HG03280 (cell line): ENCODE results near the gene UACA.
"Not testable (repeated sequence)": the region's sequence is repeated elsewhere in the genome, so short reads cannot be mapped to it uniquely, and the experiment has no call there.

Experiments
- ATAC-seq: cut with Tn5 transposase; IDR thresholded peaks from one replicate; pipeline ENCODE4 v1.9.1; 2021; ENCODE audit warnings: mild to moderate bottlenecking, moderate library complexity; ENCODE audit not compliant: unreplicated experiment

Gene UACA

DNA sequence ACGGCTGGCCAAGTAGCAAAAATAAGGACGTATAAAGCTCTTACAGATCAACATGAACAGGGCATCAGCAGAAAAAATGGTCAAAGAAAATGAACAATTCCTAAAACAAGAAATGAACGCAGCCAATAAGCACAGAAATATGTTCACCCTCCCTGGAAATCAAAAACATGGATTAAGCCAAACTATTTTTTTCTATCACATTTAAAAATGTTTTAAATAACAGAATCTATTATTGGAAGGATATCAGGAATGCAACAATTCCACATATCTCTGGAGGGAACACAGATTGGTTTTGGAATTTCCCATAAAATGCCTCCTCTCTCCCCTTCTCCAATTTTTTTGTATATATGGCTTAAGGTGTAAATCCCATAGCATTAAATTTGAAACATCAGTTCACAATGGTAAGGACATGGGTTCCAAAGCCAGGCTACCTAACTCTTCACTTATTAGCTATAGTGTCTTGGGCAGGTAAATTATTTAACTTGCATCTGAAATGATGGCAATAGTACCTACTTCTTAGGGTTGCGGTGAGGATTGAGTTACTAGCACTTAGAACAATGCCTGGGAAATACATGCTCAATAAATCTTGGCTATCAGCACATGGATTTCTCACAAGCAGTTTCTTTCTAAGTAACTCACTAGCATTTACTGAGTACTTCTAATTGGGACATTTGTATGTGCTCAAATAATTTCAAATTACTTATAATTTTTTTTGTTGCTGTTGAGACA lies 10.1 kb downstream of the UACA start:
- no peak for ATAC-seq

DNA sequence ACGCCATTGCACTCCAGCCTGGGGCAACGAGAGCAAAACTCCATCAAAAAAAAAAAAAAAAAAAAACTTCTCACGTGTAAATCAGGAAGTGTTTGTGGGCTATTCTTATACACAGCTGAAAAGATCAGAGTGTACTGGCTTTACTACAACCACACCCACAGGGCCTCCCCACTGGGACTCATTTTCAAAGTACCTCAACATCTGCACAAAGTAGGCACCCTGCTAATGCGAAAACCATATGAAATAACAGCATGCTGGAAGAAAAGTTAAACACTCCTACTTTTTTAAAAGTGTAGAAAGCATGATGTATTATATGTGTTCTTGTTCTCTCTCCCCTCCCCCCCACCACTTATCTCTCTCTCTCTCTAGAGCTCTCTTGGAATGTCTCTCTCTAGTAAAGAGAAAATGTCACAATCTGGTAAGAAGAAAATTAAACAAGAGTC lies 11.1 kb downstream of the UACA start:
- no peak for ATAC-seq

GRCh38 chr15:70750203-70750869 lies 13.0 kb downstream of the UACA start:
- ATAC-seq: no peak

DNA sequence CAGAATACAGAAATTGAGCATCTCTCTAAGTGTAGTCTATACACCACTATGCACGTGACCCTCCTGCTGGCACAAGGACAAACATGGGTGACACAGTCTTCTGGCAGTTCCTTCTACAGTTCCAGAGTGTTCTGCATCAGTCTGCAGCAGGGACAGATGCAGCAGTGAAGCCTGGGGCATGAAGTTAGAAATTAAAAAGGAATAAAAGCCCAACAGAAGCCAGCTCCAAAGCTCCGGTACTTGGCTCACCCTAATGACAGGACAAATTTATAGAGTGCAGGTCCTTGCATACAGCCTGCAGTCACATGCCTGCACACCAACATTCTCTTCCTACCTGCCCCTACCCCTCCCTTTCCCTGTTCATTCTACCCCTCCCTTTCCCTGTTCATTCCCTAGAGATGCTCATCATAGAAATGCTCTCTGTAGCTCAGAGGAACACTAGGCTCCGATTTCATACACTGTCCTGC lies 15.0 kb downstream of the UACA start:
- no peak for ATAC-seq

- ATAC-seq: not testable (repeated sequence)
Measured at GRCh38 chr15:70746598-70746997, 16.8 kb downstream of the UACA start.

GRCh38 chr15:70742928-70743327 lies 20.4 kb downstream of the UACA start:
- ATAC-seq: no peak

- no peak for ATAC-seq
Measured at GRCh38 chr15:70741677-70742293, 21.6 kb downstream of the UACA start.

DNA sequence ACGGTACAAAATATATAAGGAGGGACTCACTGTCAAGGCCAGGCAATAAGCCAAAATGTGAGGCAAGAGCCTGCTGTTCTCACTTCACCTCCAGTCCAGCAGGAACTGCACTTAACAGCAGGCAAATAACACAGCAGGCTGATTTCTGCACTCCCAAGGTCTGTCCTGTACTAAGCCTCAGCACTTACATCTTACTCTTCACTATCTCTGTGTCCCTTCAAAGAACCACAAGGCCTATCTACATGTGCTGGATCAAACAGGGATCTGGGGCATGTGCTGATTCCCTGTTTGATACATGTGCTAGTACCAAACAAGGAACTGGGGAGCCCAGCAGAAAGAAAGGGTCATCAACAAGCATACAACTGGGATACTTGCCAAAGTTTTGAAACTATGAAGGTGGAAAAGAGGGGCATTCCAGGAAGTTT lies 22.2 kb downstream of the UACA start:
- ATAC-seq: no peak

- not testable (repeated sequence) for ATAC-seq
Measured at GRCh38 chr15:70735040-70735439, 28.3 kb downstream of the UACA start.

DNA sequence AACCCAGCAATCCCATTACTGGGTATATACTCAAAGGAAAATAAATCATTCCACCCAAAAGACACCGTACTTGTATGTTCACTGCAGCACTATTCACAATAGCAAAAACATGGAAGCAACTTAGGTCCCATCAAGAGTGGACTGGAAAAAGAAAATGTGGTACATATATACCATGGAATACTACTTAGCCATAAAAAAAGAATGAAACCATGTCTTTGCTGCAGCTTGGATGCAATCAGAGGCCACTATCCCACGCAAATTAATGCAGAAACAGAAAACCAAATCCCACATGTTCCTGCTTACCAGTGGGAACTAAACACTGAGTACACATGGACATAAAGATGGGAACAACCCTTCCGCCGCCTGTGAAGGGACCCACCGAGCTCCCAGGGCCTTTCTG lies 34.2 kb downstream of the UACA start:
- ATAC-seq: no peak

DNA sequence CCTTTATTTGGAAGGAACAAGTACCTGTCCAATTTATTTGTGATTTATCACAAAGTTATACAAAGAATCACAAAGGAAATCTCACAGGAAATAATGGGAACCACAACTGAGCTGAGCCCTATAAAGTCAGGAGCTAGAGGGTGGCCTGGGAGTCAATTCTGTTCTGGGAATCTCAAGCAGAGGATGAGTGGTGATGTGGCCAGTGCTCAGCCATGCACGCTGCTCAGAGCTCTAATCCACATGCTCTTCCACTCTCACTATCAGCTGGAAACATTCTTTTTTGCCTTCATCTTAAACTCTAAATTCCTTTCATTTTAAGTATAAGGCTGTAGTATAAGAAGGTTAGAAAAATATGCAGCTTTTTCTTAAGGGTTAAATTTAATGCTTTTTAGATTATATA lies 36.6 kb downstream of the UACA start:
- no peak for ATAC-seq

DNA sequence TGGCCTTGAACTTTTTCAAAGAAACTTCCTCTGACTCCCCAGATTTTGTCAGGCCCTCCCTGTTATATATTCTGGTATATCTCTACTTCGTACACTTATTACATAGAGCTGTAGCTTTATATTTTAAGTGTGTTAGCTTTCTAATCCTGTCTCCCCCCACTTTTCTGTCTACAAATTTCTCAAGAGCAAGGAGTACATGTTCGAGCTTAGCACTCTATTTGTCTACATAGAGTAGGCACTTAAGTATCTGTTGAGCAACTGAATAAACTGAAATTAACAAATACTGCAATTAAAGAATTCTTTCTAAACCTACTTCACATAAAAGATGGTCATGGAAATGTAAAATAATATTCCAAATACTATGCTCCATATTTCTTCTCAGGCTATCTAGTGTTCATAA lies 39.4 kb downstream of the UACA start:
- no peak for ATAC-seq

DNA sequence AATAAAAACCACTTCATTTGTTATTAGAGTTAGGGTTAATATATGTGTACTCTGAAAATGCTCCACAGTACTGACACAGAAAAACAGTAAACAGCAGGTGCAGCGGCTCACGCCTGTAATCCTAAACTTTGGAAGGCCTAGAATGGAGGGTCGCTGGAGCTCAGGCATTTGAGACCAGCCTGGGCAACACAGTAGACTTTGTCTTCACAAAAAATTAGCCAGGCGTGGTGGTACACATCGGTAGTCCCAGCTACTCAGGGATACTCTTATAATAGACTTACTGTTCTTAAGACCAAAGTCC lies 40.3 kb downstream of the UACA start:
- ATAC-seq: no peak

- ATAC-seq: no peak
Measured at GRCh38 chr15:70722266-70723121, 40.9 kb downstream of the UACA start.

DNA sequence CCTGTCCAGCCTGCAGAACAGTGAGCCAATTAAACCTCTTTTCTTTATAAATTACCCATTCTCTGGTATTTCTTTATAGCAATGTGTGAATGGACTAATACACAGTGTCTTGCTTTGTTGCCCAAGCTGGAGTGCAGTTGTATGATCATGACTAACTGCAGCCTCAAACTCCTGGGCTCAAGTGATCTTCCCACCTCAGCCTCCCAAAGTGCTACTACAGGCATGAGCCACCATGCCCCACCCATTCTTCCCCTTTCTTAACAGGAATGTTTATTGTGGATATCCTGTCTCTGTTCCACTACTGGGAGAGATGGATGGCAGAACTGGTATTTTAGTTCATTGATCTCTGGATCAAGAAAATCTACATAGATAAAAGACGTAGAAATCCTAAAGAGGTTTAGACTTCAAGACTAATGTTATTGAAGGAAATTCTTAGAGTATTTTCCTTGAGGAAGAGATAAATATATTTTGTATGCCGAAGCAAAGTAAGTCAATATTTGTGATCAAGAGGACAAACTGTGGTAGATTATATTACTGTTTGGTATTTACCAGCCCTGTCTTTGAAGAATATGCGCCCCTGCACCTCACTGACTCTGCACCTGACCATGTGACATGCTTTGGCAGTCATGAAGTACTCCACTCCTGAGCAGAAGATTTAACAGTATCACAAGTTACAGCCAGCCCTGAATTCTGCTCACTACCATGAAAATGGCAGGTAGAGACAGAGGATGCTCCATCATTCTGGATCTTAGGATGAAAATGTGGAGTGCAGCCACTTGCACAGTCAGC lies 42.9 kb downstream of the UACA start:
- ATAC-seq: no peak

DNA sequence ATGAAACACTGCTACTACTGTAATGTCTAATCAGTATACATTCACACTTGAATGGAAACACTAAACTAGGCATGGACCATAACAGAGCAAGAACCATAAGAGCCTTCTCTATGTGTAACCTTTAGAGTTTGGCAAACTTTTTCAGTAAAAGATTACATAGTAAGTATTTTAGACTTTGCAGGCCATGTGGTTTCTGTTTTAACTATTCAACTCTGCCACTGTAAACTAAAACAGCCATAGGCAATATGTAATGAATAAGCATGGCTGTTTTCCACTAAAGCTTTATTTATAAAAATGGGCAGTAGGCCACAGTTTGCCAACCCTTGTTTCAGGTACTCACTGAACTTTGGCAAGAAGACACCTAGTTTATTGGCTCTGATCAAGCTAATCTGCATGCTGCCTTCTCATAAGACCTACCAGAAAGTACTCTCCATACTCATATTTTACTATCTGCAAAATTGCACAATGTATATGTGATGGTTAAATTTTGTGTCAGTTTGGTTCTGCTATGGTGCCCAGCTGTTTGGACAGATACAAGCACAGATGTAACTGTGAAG lies 46.0 kb downstream of the UACA start:
- ATAC-seq: no peak

DNA sequence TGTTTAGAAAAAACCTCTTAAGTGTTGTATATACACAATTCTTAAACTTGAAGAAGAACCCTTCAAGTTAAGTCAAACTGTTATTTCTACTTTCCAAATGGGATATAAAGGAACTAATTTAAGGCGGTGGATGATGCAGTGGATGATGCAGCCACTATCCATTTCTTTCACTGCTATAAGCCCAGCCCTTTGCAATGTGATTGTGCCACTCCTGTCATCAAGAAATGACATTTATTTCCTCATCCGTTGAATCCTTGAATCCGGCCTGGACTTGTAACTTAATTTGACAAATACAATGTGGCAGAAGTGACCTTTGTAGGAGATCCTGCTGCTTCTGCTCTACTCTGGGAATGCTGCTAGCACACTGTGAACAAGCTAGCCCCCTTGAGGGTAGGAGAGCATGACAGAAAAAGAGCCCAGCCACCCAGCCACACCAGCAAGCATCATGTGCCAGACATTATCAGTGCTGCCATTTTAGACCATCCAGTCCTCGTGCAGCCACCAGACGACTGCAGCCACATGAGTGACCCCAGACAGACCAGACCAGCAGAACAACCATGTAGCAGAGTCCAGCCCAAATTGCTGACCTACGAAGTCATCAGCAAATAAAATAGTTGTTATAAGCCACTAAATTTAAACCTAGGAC lies 47.4 kb downstream of the UACA start:
- no peak for ATAC-seq

DNA sequence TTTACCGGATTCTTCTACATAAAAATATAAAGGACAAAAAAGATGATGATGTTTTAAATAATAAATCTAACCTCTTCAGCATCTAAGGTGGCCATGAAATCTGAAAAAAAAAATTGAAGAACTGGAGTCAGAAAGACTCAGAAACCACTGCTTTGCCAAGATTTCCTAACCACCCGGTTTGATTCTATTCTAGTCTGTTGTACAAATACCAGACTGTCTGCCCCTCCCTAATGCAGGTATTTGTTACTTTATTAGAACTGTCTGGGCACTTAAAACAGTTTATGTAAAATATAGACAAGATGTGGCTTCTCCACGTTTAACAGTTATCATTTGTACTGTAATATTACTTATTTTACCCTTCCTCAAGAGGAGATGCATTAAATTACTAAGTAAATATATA lies 48.8 kb downstream of the UACA start:
- ATAC-seq: no peak

DNA sequence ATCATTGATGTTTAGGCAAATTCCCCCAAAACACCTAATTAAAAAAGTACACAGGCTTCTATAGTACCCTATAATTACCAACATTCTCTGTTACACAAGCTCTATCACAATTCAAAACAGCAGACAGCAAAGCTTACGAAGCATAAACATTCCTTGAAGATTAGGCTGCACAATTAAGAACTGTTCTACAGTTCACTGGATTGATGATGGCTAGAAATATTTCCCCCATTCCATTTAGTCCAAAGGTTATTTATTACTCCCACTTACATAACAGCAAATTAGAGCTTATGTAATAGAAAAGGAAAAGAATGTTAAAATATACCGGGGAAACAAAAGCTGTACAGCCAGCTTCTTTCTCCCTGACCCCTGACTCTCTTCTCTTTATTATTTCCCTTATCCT lies 49.3 kb downstream of the UACA start:
- ATAC-seq: no peak

DNA sequence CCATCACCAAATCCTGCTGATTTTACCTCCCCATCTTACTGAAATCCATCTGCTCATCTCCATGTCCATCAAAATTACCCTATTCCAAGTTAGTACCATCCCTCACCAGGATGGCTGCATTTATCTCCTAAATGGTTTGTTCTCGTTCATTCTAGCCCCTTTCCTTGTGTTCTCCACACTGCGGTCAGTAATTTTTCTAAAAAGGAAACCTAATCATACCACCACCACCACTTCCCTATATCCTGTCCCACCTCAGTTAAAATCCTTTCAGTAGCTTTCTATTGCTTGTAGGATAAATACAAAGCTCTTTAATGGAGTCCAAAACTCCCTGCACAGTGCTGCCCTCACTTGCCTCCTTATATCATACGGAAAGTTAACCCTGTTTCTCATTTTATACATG lies 51.1 kb downstream of the UACA start:
- ATAC-seq: no peak
